NCI-H1417 (cell line): Measurements from ENCODE around the gene ULK4.
"Not testable (repeated sequence)": the region's sequence is repeated elsewhere in the genome, so short reads cannot be mapped to it uniquely, and the experiment has no call there.

Source experiments
- DNase-seq, 3 experiments: peaks; one replicate each; lab custom pipeline; 2025; lab: John Stamatoyannopoulos, UW

ULK4 gene

GRCh38 chr3:41315126-41315525, 646.8 kb downstream of the ULK4 start:
- DNase-seq, result no peak

- DNase-seq, result no peak
Observed at GRCh38 chr3:41308119-41308518, 653.8 kb downstream of the ULK4 start.

DNA sequence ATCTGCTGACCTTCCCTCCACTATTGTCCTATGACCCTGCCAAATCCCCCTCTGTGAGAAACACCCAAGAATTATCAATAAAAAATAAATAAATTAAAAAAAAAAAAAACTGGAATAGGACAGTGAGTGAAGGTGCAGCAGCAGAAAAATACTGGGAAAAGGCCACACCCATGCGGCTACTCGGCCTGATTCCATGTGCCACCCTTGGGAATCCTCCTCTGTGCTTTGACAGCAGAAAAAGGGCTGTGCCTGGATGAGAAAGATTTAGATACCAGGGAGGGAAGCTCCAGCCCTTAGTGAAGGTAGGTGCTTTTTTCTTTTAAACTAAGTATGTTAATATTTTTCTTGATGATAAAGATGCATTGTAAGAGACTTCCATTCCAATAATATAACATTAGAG, 654.8 kb downstream of the ULK4 start:
- peak in 1 of 3 experiments; percentile 57 for DNase-seq

GRCh38 chr3:41304593-41304992, 657.3 kb downstream of the ULK4 start:
- no peak for DNase-seq

DNA sequence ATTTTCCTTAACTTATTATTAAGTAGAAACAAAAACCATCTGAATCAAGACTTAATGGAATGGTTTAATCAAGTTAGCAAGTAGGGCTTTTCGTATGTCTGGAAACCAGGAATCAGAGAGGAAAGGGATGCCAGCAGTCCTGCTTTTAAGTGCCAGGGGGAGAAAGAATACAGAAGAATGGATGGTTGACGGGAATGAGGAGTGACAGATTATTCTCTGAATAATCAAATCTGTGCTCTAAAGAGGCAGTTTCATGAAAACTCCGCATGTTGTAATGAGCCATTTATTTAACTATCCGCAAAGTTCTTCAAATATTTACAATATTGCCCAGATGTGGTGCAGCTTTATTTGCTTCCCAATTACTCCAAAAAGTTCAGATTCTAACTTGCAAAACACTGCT, 659.6 kb downstream of the ULK4 start:
- no peak for DNase-seq

GRCh38 chr3:41301548-41301947, 660.4 kb downstream of the ULK4 start:
- no peak for DNase-seq

DNA sequence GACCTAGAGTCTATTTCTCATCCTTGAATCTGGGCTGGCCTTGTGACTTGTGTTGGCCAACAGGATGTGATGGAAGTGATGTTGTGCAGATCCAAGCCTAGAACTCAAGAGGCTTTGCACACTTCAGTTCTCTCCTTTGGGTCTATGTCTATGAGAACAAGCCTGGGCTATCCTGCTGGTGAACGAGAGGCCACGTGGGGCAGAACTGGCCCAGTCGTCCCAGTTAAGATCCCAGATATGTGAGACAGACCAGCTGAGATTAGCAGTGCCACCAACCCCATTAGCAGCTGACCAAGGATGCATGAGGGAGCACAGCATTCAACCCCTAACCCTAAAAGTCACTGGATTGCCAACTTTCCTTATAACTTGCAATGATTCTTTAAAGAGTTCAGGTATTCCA, 662.9 kb downstream of the ULK4 start:
- DNase-seq, result no peak

- DNase-seq, result no peak
Observed at GRCh38 chr3:41297750-41298149, 664.2 kb downstream of the ULK4 start.

GRCh38 chr3:41296556-41296955, 665.3 kb downstream of the ULK4 start:
- DNase-seq, result no peak

GRCh38 chr3:41295740-41296139, 666.2 kb downstream of the ULK4 start:
- no peak for DNase-seq

DNA sequence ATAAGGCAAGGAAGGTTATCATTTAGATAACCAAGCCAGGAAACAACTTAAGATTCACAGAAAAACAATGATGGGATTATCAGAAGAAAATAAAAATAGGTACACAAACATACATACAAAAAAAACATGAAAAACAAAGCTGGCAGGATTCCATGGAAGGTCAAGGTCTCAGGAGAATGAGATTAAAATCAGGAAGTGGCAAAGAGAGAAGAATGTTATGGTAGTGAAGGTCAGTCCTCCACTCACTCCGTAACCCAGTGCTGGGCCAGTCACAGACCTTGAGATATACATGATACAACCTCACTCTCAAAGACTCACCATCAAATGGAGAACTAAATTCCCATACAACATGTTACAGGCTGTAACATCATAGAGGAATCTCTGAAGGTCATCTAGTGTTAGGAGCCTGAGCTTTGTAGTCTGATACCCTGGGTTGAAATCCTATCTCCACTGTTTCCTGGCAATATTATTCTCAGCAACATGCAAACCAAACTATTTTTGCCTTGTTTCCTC, 668.7 kb downstream of the ULK4 start:
- DNase-seq, result no peak

- no peak for DNase-seq
Observed at GRCh38 chr3:41290736-41291135, 671.2 kb downstream of the ULK4 start.

- no peak for DNase-seq
Observed at GRCh38 chr3:41290306-41290705, 671.6 kb downstream of the ULK4 start.

- no peak for DNase-seq
Observed at GRCh38 chr3:41288785-41289184, 673.1 kb downstream of the ULK4 start.

DNA sequence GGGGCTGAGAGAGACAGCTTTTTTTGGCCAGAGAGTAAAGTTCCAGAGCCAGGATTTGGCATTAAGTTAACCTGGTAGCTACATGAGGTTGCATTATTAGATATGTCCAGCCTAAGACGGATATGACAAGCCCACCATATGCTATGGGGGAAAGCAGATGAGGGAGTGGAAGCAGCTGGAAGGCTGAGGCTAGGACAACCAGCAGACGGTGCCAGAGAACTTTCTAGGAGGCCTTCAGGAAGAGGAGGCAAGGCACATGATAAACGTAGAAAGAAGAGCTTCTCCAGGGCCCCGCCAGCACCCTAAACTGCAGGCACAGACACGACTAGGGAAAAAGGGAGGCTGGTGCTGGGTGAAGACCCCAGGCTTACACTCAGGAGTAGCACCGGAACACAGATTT, 675.6 kb downstream of the ULK4 start:
- DNase-seq, result no peak

DNA sequence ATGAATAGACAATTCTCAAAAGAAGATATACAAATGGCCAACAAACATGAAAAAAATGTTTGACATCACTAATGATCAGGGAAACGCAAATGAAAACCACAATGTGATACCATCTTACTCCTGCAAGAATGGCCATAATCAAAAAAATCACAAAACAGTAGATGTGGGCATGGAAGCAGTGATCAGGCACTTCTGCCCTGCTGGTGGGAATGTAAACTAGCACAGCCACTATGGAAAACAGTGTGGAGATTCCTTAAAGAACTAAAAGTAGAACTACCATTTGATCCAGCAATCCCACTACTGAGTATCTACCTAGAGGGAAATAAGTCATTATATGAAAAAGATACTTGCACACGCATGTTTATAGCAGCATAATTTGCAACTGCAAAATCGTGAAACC, 677.0 kb downstream of the ULK4 start:
- DNase-seq, result not testable (repeated sequence)

DNA sequence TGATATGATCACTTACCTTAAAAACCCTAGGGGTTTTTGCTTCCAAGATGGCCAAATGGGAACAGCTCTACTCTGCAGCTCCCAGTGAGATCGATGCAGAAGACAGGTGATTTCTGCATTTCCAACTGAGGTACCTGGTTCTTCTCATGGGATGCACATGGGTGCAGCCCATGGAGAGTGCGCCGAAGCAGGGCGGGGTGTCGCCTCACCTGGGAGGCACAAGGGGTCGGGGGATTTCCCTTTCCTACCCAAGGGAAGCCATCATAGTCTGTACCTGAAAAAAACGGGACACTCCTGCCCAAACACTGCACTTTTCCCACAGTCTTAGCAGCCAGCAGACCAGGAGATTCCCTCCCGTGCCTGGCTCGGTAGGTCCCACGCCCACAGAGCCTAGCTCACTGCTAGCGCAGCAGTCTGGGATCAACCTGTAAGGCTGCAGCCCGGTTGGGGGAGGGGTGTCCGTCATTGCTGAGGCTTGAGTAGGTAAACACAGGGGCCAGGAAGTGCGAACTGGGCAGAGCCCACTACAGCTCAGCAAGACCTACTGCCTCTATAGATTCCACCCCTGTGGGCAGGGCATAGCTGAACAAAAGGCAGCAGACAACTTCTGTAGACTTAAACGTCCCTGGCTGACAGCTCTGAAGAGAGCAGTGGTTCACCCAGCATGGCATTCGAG, 684.0 kb downstream of the ULK4 start:
- DNase-seq, result no peak

DNA sequence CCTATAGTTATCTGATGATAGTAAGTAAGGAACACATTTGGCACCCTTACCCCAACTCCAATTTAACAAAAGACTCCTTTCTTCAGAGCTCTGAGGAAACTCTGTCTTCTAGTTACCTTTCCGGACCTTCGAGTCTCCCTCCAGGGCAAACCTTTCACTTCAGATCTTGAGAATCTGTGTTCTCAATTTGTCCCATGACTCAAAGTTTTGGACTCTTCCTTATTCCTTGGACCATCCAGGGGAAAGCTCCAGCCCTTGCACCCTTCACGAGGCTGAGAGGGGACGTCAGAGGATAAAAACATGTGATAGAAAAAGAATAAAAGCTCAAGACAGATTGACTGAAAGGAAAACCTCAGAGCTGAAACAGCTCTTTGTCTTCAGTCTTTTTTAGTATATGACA, 685.7 kb downstream of the ULK4 start:
- DNase-seq, result no peak

GRCh38 chr3:41274944-41275668, 686.8 kb downstream of the ULK4 start:
- no peak for DNase-seq

GRCh38 chr3:41272667-41273066, 689.2 kb downstream of the ULK4 start:
- DNase-seq, result no peak

- no peak for DNase-seq
Observed at GRCh38 chr3:41267975-41268640, 693.8 kb downstream of the ULK4 start.

- no peak for DNase-seq
Observed at GRCh38 chr3:41265823-41266273, 696.1 kb downstream of the ULK4 start.

GRCh38 chr3:41265011-41265545, 696.8 kb downstream of the ULK4 start:
- DNase-seq, result no peak
